SU-DHL-6 (cell line): ENCODE data around the gene MPZL2.

Experiments
- H2AFZ ChIP-seq: fragments of 200-600 bp; sonication (generic); 2 replicates; pipeline ENCODE4 v1.6.1; 2014; ENCODE audit warnings: low read depth, mild to moderate bottlenecking, moderate library complexity, mixed read lengths, antibody characterized with exemption, low read length; ENCODE audit not compliant: severe bottlenecking
- H3F3A ChIP-seq: fragments of 200-600 bp; shearing (Covaris generic); 2 replicates; pipeline ENCODE4 v1.6.0; 2016; ENCODE audit warnings: antibody characterized with exemption, mild to moderate bottlenecking; ENCODE audit not compliant: insufficient read depth
- H3K27ac ChIP-seq: fragments of 200-600 bp; sonication (generic); 2 replicates; pipeline ENCODE4 v1.5.1; 2016; ENCODE audit warnings: low read depth, mild to moderate bottlenecking, low read length, moderate library complexity, mixed read lengths
- H3K27me3 ChIP-seq: fragments of 200-600 bp; sonication (generic), shearing (Covaris generic); 2 replicates; pipeline ENCODE4 v1.6.0; 2014; ENCODE audit warnings: mild to moderate bottlenecking, low read length
- H3K36me3 ChIP-seq: fragments of 200-600 bp; sonication (generic); 2 replicates; pipeline ENCODE4 v1.6.1; 2014; ENCODE audit warnings: mild to moderate bottlenecking, low read length, mixed read lengths
- H3K4me2 ChIP-seq: fragments of 300-600, 200-600 bp; shearing (Covaris generic), sonication (generic); 2 replicates; pipeline ENCODE4 v1.6.0; 2014; ENCODE audit warnings: low read length, low read depth, mild to moderate bottlenecking; ENCODE audit not compliant: poor library complexity, severe bottlenecking
- H3K4me3 ChIP-seq: fragments of 200-600 bp; sonication (generic); 2 replicates; pipeline ENCODE4 v1.5.1; 2014; ENCODE audit warnings: antibody characterized with exemption, low read length, mild to moderate bottlenecking, mixed read lengths; ENCODE audit not compliant: insufficient read depth, poor library complexity, severe bottlenecking
- H3K79me2 ChIP-seq: fragments of 200-600 bp; sonication (generic); 2 replicates; pipeline ENCODE4 v1.6.1; 2014; ENCODE audit warnings: mild to moderate bottlenecking, low read length, moderate library complexity; ENCODE audit not compliant: insufficient read depth
- H3K9ac ChIP-seq: fragments of 200-600 bp; sonication (generic); 2 replicates; pipeline ENCODE4 v1.7.0; 2014; ENCODE audit warnings: mild to moderate bottlenecking, low read length
- H3K9me2 ChIP-seq: fragments of 200-600 bp; sonication (generic); replicated peaks from 2 replicates; pipeline ENCODE4 v1.6.1; 2014; ENCODE audit warnings: low read length; ENCODE audit not compliant: insufficient read depth
- H3K9me3 ChIP-seq: fragments of 200-600 bp; sonication (generic); 2 replicates; pipeline ENCODE4 v1.6.1; 2014; ENCODE audit warnings: low read length, mixed read lengths; ENCODE audit not compliant: insufficient read depth
- H4K20me1 ChIP-seq: fragments of 200-600 bp; sonication (generic); 2 replicates; pipeline ENCODE4 v1.6.1; 2014; ENCODE audit warnings: low read depth, mild to moderate bottlenecking, antibody characterized with exemption, low read length, moderate library complexity, mixed read lengths
- CTCF ChIP-seq: fragments of 200-600 bp; sonication (generic); IDR thresholded peaks from one replicate; pipeline ENCODE4 v1.5.1; 2017; ENCODE audit warnings: antibody characterized with exemption, mild to moderate bottlenecking, low read length, moderate library complexity; ENCODE audit not compliant: insufficient read depth, poor library complexity, severe bottlenecking
- EZH2phosphoT487 ChIP-seq: fragments of 200-600 bp; sonication (generic), shearing (Covaris generic); conservative IDR thresholded peaks from 2 replicates; pipeline ENCODE4 v1.6.1; 2018; ENCODE audit warnings: mild to moderate bottlenecking, antibody characterized with exemption, low read length, moderate library complexity, mixed read lengths

The MPZL2 gene

GRCh38 chr11:118306556-118306955 is 42.5 kb upstream of the MPZL2 start:
- no peak for TF ChIP-seq EZH2phosphoT487
- no peak for TF ChIP-seq CTCF
- Histone ChIP-seq H3K27me3 (no peaks in the 10 kb centered on the region), H2AFZ (no peak overlapping the region), H3F3A (no peaks in the 10 kb centered on the region), H3K36me3 (no peaks in the 10 kb centered on the region), H3K9me2 (no peaks in the 10 kb centered on the region), H3K4me2 (no peak overlapping the region), H3K9ac (no peak overlapping the region), H3K27ac (no peak overlapping the region), H4K20me1 (no peaks in the 10 kb centered on the region), H3K4me3 (no peak overlapping the region), H3K79me2 (no peaks in the 10 kb centered on the region), H3K9me3 (no peaks in the 10 kb centered on the region)

GRCh38 chr11:118305726-118306125 is 41.6 kb upstream of the MPZL2 start:
- Histone ChIP-seq H3F3A (no peaks in the 10 kb centered on the region), H3K9ac (no peak overlapping the region), H3K27me3 (no peaks in the 10 kb centered on the region), H3K36me3 (no peaks in the 10 kb centered on the region), H3K4me3 (no peak overlapping the region), H2AFZ (no peak overlapping the region), H3K9me3 (no peaks in the 10 kb centered on the region), H3K9me2 (no peaks in the 10 kb centered on the region), H3K27ac (no peak overlapping the region), H3K79me2 (no peaks in the 10 kb centered on the region), H3K4me2 (no peak overlapping the region), H4K20me1 (no peaks in the 10 kb centered on the region)
- TF ChIP-seq EZH2phosphoT487 (no peak), CTCF (no peak)

- Histone ChIP-seq H3F3A (no peaks in the 10 kb centered on the region), H3K4me3 (no peak within 1 kb of the TSS), H3K9ac (no peak within 1 kb of the TSS), H2AFZ (peak within 1 kb of the TSS; percentile 37), H3K4me2 (no peak within 1 kb of the TSS), H3K36me3 (no peaks in the 10 kb centered on the region), H3K79me2 (no peaks in the 10 kb centered on the region), H3K9me3 (no peaks in the 10 kb centered on the region), H4K20me1 (no peaks in the 10 kb centered on the region), H3K27me3 (no peaks in the 10 kb centered on the region), H3K27ac (no peak within 1 kb of the TSS), H3K9me2 (no peaks in the 10 kb centered on the region)
- TF ChIP-seq CTCF, result no peak
- TF ChIP-seq EZH2phosphoT487, result no peak
These were observed 40.6 kb upstream of the MPZL2 start, which contains the start of gene CD3E for GRCh38 chr11:118304568-118305248. TSS of gene CD3E (plus strand) at chr11:118304730. CDS start at chr11:118304953, 223 bp downstream.
